MM.1S (cell line): ENCODE data around the gene TSPAN15.

Experiments used
- DNase-seq: peaks from one replicate; pipeline ENCODE4 v3.0.0-alpha.2; 2015
- H2AFZ ChIP-seq: fragments of 300-600 bp; sonication (generic); 2 replicates; pipeline ENCODE4 v1.6.0; 2016; ENCODE audit warnings: antibody characterized with exemption, low read length
- H3F3A ChIP-seq: fragments of 300-600 bp; sonication (generic); 2 replicates; pipeline ENCODE4 v1.6.1; 2016; ENCODE audit warnings: mild to moderate bottlenecking, antibody characterized with exemption, low read length, moderate library complexity, mixed read lengths; ENCODE audit not compliant: insufficient read depth
- H3K27ac ChIP-seq: fragments of 300-600 bp; sonication (generic); 2 replicates; pipeline ENCODE4 v1.5.1; 2016; ENCODE audit warnings: mild to moderate bottlenecking, low read length
- H3K27me3 ChIP-seq: fragments of 300-600 bp; sonication (generic); replicated peaks from 2 replicates; pipeline ENCODE4 v1.6.0; 2016; ENCODE audit warnings: low read length; ENCODE audit not compliant: insufficient read depth
- H3K36me3 ChIP-seq: fragments of 300-600 bp; sonication (generic); replicated peaks from 2 replicates; pipeline ENCODE4 v1.6.1; 2016; ENCODE audit warnings: mild to moderate bottlenecking, low read length, mixed read lengths; ENCODE audit not compliant: insufficient read depth
- H3K4me1 ChIP-seq: fragments of 300-600 bp; sonication (generic); 2 replicates; pipeline ENCODE4 v1.6.1; 2016; ENCODE audit warnings: low read length, mixed read lengths
- H3K4me2 ChIP-seq: fragments of 300-600 bp; sonication (generic); 2 replicates; pipeline ENCODE4 v1.6.0; 2016; ENCODE audit warnings: low read depth, low read length
- H3K4me3 ChIP-seq: fragments of 300-600 bp; sonication (generic); 2 replicates; pipeline ENCODE4 v1.5.1; 2016; ENCODE audit warnings: low read length, mixed read lengths
- H3K79me2 ChIP-seq: fragments of 300-600 bp; sonication (generic); 2 replicates; pipeline ENCODE4 v1.6.1; 2016; ENCODE audit warnings: mixed run types, low read length, mixed read lengths
- H3K9ac ChIP-seq: fragments of 300-600 bp; sonication (generic); 2 replicates; pipeline ENCODE4 v1.6.1; 2016; ENCODE audit warnings: low read length, mixed read lengths
- H3K9me2 ChIP-seq: fragments of 300-600 bp; sonication (generic); replicated peaks from 2 replicates; pipeline ENCODE4 v1.6.1; 2016; ENCODE audit warnings: mild to moderate bottlenecking, low read length, mixed read lengths; ENCODE audit not compliant: insufficient read depth
- H3K9me3 ChIP-seq: fragments of 300-600 bp; sonication (generic); replicated peaks from 2 replicates; pipeline ENCODE4 v1.6.1; 2016; ENCODE audit warnings: mild to moderate bottlenecking, low read length, mixed read lengths; ENCODE audit not compliant: insufficient read depth
- H4K20me1 ChIP-seq: fragments of 300-600 bp; sonication (generic); 2 replicates; pipeline ENCODE4 v1.6.1; 2016; ENCODE audit warnings: mild to moderate bottlenecking, low read length, moderate library complexity, mixed read lengths; ENCODE audit not compliant: insufficient read depth
- CTCF ChIP-seq: fragments of 300-600 bp; sonication (generic); IDR thresholded peaks from 2 replicates; pipeline ENCODE4 v1.5.1; 2016; ENCODE audit warnings: antibody characterized with exemption, low read length, mixed read lengths
- EZH2 ChIP-seq: fragments of 300-600 bp; sonication (generic); optimal IDR thresholded peaks from 2 replicates; pipeline ENCODE3; 2017; ENCODE audit warnings: low read depth, mild to moderate bottlenecking, antibody characterized with exemption, low read length, mixed read lengths
- EZH2phosphoT487 ChIP-seq: fragments of 300-600 bp; sonication (generic); IDR thresholded peaks from 2 replicates; pipeline ENCODE4 v1.6.1; 2018; ENCODE audit warnings: antibody characterized with exemption, low read length

The TSPAN15 gene

GRCh38 chr10:69489506-69490090, 38.3 kb downstream of the TSPAN15 start:
- Histone ChIP-seq H3K9me2 (no peaks in the 10 kb centered on the region), H3K27me3 (peaks cover 17% of the 10 kb centered on the region), H3K4me3 (no peak overlapping the region), H3K9ac (no peak overlapping the region), H3K4me1 (no peaks in the 10 kb centered on the region), H3K9me3 (no peaks in the 10 kb centered on the region), H3K79me2 (no peaks in the 10 kb centered on the region), H3K27ac (no peak overlapping the region), H3K4me2 (no peak overlapping the region), H3F3A (no peaks in the 10 kb centered on the region), H3K36me3 (no peaks in the 10 kb centered on the region), H4K20me1 (no peaks in the 10 kb centered on the region), H2AFZ (no peak overlapping the region)
- no peak for DNase-seq
- no peak for TF ChIP-seq EZH2phosphoT487
- TF ChIP-seq CTCF: no peak
- TF ChIP-seq EZH2: no peak

DNA sequence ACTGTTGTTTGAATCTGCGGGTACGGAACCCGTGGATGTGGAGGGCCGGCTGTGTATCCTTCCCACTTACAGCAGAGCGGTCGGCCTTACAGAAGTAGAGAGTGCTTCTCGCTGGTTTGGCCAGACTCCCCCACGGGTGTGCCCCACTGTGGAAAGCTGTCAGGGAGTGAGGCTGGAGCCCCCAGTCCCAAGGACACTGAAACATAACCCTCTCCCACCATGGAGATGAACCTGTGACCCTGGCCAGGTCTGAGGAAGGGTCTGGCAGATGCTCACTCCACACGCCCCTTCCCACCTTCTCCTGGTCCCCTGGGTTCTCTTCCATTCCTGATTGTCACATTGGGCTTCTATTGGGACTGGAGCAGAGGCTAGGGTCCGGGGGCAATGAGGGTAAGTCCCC, 39.6 kb downstream of the TSPAN15 start:
- H2AFZ ChIP-seq: no peak overlapping the region
- TF ChIP-seq EZH2phosphoT487 (no peak), EZH2 (no peak), CTCF (no peak)
- H3K9me2 ChIP-seq: no peaks in the 10 kb centered on the region
- H3K27ac ChIP-seq: no peak overlapping the region
- no peaks in the 10 kb centered on the region for H3K9me3 ChIP-seq
- H3K36me3 ChIP-seq: no peaks in the 10 kb centered on the region
- no peaks in the 10 kb centered on the region for H3F3A ChIP-seq
- DNase-seq: no peak
- H3K27me3 ChIP-seq: peaks cover 21% of the 10 kb centered on the region
- H3K9ac ChIP-seq: no peak overlapping the region
- H3K79me2 ChIP-seq: no peaks in the 10 kb centered on the region
- no peaks in the 10 kb centered on the region for H3K4me1 ChIP-seq
- no peaks in the 10 kb centered on the region for H4K20me1 ChIP-seq
- H3K4me2 ChIP-seq: no peak overlapping the region
- no peak overlapping the region for H3K4me3 ChIP-seq

- H3K9ac ChIP-seq: no peak overlapping the region
- TF ChIP-seq EZH2phosphoT487 (no peak), EZH2 (no peak), CTCF (no peak)
- H3K27me3 ChIP-seq: peaks cover 21% of the 10 kb centered on the region
- no peak overlapping the region for H3K27ac ChIP-seq
- no peaks in the 10 kb centered on the region for H3K36me3 ChIP-seq
- H2AFZ ChIP-seq: no peak overlapping the region
- no peaks in the 10 kb centered on the region for H3K9me3 ChIP-seq
- DNase-seq: no peak
- no peaks in the 10 kb centered on the region for H4K20me1 ChIP-seq
- no peaks in the 10 kb centered on the region for H3F3A ChIP-seq
- H3K9me2 ChIP-seq: no peaks in the 10 kb centered on the region
- H3K4me2 ChIP-seq: no peak overlapping the region
- no peaks in the 10 kb centered on the region for H3K4me1 ChIP-seq
- no peak overlapping the region for H3K4me3 ChIP-seq
- H3K79me2 ChIP-seq: no peaks in the 10 kb centered on the region
Observed at GRCh38 chr10:69491611-69492010, 40.3 kb downstream of the TSPAN15 start.
